ENCODE measurements around the gene LEAP2.
"Not testable (repeated sequence)": the region's sequence is repeated elsewhere in the genome, so short reads cannot be mapped to it uniquely, and the experiment has no call there.

DNA sequence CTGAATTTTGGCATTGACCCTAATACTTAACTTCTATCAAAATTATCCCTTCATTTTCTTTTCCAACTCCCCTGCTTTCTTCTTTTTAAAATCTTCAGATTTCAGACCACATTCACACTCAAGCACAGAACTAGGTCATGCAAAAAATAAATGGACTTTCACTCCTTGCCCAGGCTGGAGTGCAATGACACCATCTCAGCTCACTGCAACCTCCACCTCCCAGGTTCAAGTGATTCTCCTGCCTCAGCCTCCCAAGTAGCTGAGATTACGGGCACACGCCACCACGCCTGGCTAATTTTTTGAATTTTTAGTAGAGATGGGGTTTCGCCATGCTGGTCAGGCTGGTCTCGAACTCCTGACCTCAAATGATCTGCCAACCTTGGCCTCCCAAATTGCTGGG, 18.5 kb upstream of the LEAP2 start:
- TF ChIP-seq, protein P1, sequence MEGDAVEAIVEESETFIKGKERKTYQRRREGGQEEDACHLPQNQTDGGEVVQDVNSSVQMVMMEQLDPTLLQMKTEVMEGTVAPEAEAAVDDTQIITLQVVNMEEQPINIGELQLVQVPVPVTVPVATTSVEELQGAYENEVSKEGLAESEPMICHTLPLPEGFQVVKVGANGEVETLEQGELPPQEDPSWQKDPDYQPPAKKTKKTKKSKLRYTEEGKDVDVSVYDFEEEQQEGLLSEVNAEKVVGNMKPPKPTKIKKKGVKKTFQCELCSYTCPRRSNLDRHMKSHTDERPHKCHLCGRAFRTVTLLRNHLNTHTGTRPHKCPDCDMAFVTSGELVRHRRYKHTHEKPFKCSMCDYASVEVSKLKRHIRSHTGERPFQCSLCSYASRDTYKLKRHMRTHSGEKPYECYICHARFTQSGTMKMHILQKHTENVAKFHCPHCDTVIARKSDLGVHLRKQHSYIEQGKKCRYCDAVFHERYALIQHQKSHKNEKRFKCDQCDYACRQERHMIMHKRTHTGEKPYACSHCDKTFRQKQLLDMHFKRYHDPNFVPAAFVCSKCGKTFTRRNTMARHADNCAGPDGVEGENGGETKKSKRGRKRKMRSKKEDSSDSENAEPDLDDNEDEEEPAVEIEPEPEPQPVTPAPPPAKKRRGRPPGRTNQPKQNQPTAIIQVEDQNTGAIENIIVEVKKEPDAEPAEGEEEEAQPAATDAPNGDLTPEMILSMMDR (IDR thresholded peaks at IDR 0.05), result not testable (repeated sequence)
- not testable (repeated sequence) for TF ChIP-seq POLR2AphosphoS5, POLR2A (IDR thresholded peaks at IDR 0.05)
